ENCODE measurements around the gene ATAT1. TPM values are rescaled to one million over a fixed set of nuclear protein-coding genes. Genes with fewer than 3 reads are reported as not detected.
A peak's percentile ranks its signal among the peaks of the same experiment; 100 is the strongest.
"Not testable (repeated sequence)": the region's sequence is repeated elsewhere in the genome, so short reads cannot be mapped to it uniquely, and the experiment has no call there.

ATAT1 gene
- total RNA-seq, 1 experiment from 2014 or later: 13.1 TPM

DNA sequence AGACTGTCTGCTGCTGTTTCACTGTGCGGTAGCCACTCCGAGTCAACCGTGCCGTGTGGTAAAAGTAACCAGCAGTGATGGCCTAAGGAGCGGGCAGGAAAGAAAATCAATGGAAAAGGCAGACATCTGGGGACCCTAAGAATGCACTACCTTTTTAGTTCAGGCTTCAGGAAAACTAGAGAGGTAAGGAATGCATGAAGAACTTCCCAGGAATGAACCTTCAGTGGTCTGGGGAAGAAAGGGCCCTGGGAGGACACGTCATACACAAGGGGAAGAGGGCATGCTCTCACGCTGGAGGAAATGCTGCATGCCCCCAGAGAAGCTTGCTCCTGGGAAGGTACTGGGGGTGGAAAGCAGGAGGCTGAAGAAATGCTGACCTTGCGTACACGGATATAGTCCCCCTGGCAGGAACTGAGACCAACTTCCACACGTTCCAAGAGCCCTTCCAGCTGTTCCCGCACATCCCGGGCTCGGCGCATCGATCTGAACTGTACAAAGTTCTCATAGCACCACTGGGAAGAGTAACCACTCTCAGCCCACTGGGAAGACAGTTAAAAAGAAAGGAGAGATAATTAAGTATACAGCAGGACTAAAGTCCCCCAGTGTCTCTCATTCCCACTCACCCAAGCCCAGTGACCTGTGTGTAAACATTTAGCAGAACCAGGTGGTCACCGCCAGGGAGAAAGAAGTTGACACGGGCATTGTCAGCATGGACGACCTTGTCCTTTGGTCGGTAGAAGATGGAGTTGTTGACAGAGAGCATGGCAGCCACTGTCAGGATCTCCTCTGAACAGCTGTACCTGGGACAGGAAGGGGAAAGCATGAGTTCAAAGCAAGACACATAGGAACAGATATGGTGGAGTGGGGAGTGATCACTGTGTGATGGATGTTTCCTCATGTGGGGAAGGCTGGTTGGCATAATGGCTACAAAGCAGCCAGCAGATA is 28.4 kb downstream of the ATAT1 start:
- H3K4me3 ChIP-seq (ENCODE audit: insufficient read depth, low read depth, low read length): no peak overlapping the region
- DNase-seq: no peak
- no peaks in the 10 kb centered on the region for H3K27me3 ChIP-seq (ENCODE audit: control insufficient read depth, insufficient read depth, low read length)
- H3K36me3 ChIP-seq (replicated peaks; ENCODE audit: control insufficient read depth, insufficient read depth, low read length): peaks cover 46% of the 10 kb centered on the region

DNA sequence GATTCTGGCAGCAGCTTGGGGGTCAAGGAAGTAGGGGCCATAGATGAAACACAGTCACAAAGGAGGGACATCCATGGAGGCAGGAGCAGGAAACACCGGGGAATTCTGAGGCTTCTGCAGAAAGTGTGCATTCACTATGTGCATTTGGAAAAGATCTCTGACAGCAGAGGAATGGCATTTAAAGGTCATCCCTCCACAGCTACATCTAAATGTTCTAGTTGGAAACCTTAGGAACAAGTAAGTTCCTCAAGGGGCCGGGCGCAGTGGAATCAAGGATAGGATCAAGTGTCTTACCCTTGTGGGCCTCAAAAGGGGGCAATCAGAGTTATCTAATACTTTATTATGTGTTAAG is 29.0 kb downstream of the ATAT1 start:
- Histone ChIP-seq H3K27me3 (ENCODE audit: control insufficient read depth, insufficient read depth, low read length) (no peaks in the 10 kb centered on the region), H3K36me3 (replicated peaks; ENCODE audit: control insufficient read depth, insufficient read depth, low read length) (peaks cover 49% of the 10 kb centered on the region), H3K4me3 (ENCODE audit: insufficient read depth, low read depth, low read length) (no peak overlapping the region)
- no peak for DNase-seq

DNA sequence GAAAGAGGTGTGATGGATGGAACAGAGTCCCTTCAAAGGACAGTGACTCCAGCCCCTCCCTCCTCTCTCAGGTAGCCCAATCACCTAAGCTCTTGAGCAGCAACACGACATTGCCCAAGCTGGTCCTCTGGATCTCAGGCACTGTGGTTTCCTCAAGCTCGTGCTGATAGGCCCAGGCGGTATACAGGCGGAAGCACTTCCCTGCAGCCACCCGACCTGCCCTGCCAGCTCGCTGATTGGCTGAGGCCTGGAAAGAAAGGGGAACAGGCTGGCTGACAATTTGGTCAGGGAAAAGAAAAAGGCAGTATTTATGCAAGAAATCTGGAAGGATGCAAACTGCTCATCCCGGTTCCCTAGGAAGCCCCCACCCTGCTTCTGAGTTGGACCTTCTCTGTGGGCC is 29.8 kb downstream of the ATAT1 start:
- Histone ChIP-seq H3K27me3 (ENCODE audit: control insufficient read depth, insufficient read depth, low read length) (no peaks in the 10 kb centered on the region), H3K36me3 (replicated peaks; ENCODE audit: control insufficient read depth, insufficient read depth, low read length) (peaks cover 48% of the 10 kb centered on the region), H3K4me3 (ENCODE audit: insufficient read depth, low read depth, low read length) (no peak overlapping the region)
- no peak for DNase-seq

DNA sequence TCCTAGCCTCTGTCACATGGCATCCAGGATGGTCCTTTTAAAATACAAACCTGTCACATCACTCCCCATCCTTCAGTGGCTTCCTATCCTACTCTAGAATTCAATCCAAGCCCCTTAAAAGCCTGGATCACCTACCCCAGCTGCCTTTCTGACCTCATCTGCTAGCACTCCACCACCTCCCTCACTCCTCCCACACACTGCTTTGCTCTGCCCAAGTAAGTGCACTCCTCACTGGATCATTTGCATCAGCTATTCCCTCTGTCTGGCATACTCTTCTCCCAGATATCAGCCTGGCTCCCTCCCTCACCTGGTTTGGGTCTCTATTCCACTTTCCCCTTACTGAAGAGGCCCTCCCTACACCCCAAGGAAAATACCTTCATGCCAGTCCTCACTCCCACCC is 30.8 kb downstream of the ATAT1 start:
- no peaks in the 10 kb centered on the region for H3K27me3 ChIP-seq (ENCODE audit: control insufficient read depth, insufficient read depth, low read length)
- no peak overlapping the region for H3K4me3 ChIP-seq (ENCODE audit: insufficient read depth, low read depth, low read length)
- DNase-seq: no peak
- peaks cover 55% of the 10 kb centered on the region for H3K36me3 ChIP-seq (replicated peaks; ENCODE audit: control insufficient read depth, insufficient read depth, low read length)

DNA sequence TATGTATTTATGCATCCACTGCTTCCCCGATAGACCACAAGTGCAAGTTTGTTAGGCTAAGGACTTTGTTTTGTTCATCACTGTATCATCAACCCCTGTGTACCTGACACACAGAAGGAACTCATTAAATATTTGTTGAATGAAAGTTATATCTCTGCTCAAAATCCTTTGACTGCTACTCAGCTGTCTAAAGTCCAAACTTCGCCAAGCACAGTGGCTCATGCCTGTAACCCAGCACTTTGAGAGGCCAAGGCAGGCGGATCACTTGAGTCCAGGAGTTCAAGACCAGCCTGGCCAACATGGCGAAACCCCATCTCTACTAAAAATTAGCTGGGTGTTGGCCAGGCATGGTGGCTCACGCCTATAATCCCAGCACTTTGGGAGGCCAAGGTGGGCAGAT is 31.2 kb downstream of the ATAT1 start:
- peaks cover 52% of the 10 kb centered on the region for H3K36me3 ChIP-seq (replicated peaks; ENCODE audit: control insufficient read depth, insufficient read depth, low read length)
- H3K27me3 ChIP-seq (ENCODE audit: control insufficient read depth, insufficient read depth, low read length); DNase-seq; H3K4me3 ChIP-seq (ENCODE audit: insufficient read depth, low read depth, low read length): not testable (repeated sequence)

DNA sequence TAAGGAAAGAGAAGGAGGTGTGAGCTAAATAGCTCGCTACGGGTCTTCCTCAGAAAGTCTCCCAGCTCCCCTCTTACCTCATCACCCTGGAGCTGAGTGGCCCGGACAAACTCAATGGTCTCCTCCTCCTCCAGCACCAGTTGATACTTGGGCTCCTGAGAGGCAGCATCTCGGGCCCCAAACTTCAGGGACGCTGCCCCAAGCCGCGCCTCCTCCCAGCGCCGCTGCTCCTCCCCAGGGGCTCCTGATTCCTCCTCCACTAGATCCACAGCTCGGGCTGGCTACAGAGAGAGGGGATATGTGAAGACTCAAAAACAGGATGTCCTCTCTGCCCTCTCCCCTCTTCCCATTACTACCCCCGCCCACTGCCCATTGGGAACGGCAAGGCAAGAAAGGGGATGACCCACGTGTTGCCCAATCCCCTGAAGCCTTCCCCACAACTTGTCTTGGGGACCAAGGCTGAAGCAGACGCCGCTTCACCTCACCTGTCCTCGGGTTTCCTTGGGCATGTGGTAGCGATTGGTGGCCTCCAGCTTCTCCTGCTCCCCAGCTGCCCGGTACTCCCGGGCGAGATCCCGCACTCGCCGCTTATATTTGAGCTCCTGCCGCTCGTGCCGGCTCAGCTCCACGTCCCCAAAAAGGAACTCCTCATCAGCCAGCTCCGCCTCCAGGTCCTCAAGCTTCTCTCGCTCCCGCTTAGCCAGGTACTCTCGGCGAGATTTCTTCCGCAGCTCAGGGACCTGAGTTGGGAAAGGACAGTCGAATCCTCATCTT is 38.5 kb downstream of the ATAT1 start:
- peaks cover 38% of the 10 kb centered on the region for H3K36me3 ChIP-seq (replicated peaks; ENCODE audit: control insufficient read depth, insufficient read depth, low read length)
- DNase-seq: no peak
- H3K27me3 ChIP-seq (ENCODE audit: control insufficient read depth, insufficient read depth, low read length): no peaks in the 10 kb centered on the region
- no peak overlapping the region for H3K4me3 ChIP-seq (ENCODE audit: insufficient read depth, low read depth, low read length)

DNA sequence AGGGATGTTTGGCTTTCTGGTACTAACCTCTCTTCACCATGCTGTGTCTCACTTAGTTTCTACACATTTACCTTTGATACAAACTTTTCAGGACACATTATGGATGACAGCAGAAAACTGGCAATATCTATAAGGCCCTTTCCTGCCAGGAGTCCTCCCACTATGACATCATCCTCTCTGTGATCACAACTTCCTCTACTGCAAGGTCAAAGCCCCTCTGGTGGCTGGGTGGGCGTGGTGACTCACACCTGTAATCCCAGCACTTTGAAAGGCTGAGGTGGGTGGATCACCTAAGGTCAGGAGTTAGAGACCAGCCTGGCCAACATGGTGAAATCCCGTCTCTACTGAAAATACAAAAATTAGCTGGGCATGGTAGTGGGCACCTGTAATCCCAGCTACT is 39.6 kb downstream of the ATAT1 start:
- not testable (repeated sequence) for H3K4me3 ChIP-seq (ENCODE audit: insufficient read depth, low read depth, low read length); DNase-seq; H3K27me3 ChIP-seq (ENCODE audit: control insufficient read depth, insufficient read depth, low read length)
- H3K36me3 ChIP-seq (replicated peaks; ENCODE audit: control insufficient read depth, insufficient read depth, low read length): peaks cover 41% of the 10 kb centered on the region

DNA sequence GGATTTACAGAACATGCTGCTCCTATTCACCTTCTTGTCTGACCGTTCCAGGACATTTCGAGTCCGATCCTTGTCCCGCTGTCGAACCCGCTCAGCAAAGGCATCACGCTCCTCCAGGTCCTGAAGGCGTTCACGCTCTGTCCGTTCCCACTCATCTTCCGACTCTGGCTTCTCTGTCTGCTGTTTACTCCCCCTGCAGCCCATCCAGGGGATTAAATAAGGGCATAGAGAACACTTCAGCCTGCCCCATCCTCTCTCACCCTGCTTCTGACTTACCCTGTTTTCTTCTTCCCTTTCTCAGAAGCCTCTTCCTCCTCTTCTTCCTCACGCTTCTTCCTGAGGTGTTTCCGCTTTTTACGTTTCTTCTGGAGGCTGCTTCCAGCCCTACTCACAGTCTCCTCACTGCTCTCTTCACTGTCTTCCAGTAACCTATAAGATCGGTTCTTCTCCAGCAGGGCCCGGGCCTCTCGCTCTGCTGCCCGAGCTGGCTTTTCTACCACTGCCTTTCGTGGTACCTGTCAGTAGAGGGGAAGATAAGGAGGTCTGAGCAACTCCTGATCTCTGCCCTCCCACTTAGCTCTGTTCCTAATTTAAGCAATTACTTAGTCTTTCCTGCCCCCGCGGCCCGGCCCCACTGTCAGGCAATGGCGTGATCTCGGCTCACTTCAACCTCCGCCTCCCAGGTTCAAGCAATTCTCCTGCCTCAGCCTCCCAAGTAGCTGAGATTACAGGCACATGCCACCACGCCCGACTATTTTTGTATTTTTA is 44.3 kb downstream of the ATAT1 start:
- DNase-seq: peak; percentile 66
- Histone ChIP-seq H3K36me3 (replicated peaks; ENCODE audit: control insufficient read depth, insufficient read depth, low read length) (peaks cover 13% of the 10 kb centered on the region), H3K27me3 (ENCODE audit: control insufficient read depth, insufficient read depth, low read length) (no peaks in the 10 kb centered on the region), H3K4me3 (ENCODE audit: insufficient read depth, low read depth, low read length) (no peak overlapping the region)

DNA sequence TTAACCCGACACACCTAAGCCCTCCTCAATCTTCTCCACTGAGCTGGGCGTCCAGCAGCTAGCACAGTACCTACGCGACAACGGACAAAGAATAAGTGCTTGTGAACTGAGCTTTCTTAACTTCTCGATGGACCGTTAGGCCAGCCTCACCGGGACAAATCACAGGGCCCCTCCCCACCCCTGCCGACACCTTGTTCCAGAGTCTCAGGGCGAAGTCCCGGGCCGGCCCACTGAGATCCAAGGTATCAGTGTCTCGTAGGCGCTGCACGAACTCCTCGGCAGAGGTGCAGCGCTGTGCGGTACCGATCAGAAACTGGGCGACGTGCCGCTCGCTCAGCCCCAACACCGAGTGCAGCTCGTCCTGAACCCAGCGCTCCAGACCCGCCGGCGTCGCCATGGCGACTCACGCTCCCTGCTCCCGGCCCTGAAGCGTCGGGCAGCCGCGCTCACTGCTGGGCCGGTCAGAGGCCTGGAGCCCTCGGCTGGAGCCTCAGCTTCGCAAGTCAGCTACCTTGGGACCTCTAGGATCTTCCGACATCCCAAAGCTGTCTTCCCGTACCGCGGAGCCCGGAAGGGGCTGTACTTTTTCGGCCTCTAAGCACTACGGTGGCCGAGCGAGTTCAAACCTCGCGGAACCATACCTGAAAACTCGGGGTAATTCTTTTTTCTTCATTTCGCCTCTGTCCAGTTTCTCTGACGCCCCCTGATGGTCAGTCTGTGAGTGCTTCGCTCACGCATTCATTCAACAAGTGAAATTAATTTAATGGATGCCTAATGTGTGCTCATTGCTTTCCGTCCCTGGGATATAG is 46.0 kb downstream of the ATAT1 start, which contains the start of gene DHX16:
TSS of gene DHX16 (minus strand) at position 562 of the 809 bp plus-strand sequence. CDS start at position 397, 165 bp downstream.
- no peaks in the 10 kb centered on the region for H3K27me3 ChIP-seq (ENCODE audit: control insufficient read depth, insufficient read depth, low read length)
- H3K36me3 ChIP-seq (replicated peaks; ENCODE audit: control insufficient read depth, insufficient read depth, low read length): peaks cover 17% of the 10 kb centered on the region
- peak; percentile 94 for DNase-seq
- H3K4me3 ChIP-seq (ENCODE audit: insufficient read depth, low read depth, low read length): peak within 1 kb of the TSS; percentile 89

DNA sequence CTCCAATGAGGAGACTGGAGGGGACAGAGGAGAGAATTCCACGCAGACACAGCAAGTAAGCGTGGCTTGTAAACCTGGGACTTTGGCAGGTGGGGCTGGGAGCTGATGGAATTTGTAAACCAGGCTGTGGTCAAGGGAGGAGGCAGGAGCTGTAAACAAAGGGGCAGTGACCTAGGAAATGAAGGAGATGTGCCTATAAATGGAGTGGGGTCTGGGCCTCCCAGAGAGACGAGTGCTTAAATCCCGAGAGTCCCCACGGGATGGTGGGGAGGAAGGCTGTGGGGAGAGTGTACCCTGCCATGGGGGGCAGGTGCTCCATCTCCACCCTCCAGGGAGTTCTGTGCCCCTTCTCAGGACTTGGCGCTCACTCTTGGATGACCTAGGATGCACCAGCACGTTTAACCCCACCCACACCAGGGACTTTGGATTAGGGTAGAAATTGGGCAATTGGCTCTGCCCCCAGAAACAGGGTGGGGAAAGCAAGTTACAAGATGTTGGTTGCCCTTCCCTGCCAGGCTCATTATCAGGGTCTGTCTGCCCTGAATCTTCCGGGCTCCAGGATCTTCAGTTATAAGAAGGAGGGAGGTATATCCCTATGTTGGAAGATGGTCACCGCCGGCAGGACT is 50.1 kb downstream of the ATAT1 start:
- peaks cover 9% of the 10 kb centered on the region for H3K36me3 ChIP-seq (replicated peaks; ENCODE audit: control insufficient read depth, insufficient read depth, low read length)
- H3K4me3 ChIP-seq (ENCODE audit: insufficient read depth, low read depth, low read length): no peak overlapping the region
- no peak for DNase-seq
- no peaks in the 10 kb centered on the region for H3K27me3 ChIP-seq (ENCODE audit: control insufficient read depth, insufficient read depth, low read length)

DNA sequence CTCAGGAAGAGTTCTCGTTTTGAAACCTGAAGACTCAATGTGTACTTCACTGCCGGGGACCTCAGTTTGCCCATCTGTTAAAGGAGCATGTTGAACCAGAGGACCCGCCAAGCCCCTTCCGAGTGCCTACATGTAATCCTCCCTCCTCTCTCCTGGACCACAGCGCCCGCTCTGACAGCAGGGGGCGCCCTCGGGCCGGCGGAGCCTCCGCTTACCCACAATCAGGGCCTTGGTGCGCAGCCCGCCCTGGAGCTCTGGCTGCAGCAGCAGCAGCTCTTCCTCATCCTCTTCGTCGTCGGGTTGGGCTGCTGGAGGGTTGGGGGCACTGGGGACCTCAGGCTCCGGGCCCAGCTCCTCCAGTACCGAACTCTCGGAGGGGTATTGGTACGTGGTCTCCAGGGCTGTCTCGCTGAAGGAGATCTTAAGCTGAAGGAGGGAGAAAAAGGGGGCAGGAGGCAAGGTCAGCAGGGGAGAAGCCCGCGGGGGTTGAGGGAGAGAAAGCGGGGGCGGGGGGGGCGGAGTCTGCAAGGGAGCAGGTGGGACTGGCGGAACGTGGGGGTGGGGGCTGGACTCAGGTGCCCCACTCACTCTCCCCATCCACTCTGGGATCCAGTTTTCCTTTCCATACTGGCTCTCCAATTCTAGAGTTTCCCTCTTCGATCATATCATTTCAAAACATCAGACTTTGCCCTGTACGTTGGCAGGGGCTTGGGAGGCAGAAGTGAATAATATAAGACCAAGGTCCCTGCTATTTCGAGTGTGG is 52.5 kb downstream of the ATAT1 start:
- H3K36me3 ChIP-seq (replicated peaks; ENCODE audit: control insufficient read depth, insufficient read depth, low read length): peaks cover 9% of the 10 kb centered on the region
- no peak overlapping the region for H3K4me3 ChIP-seq (ENCODE audit: insufficient read depth, low read depth, low read length)

DNA sequence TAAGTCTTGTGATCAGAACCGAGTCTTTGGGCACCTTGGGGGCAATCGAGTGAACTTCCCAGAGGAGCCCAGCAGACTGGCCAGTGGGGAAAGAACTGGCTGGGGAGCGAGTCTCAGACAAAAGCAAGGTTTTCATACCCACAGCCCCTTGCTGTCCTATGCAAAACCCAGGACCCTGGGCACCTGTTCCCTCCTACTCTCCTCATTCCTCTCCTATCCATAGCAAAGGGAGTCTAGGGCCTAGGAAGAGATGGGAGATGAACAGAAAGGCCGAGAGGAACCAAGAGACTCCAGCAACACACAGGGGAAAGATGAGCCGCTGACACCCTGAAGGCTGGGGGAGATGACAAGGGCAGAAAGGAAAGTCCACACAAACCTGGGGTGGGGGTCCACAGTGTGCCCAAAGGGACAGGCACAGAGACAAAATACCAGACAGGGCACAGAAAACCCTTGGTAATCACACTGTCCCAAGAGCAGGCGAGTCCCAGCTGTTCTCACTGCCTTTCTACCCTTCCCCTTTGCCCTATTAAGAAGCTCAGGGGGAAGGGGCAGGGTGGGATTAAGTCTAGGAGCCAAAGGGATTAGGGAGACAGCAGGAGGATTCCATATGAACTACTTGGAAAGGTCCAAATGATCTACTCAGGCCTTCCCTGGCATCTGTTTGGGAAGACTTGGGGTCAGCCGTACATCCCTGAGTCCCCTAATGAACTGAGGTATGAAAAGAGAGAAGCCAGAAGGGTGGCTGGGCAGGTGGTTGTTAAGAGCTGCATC is 53.3 kb downstream of the ATAT1 start:
- DNase-seq: no peak
- peaks cover 9% of the 10 kb centered on the region for H3K36me3 ChIP-seq (replicated peaks; ENCODE audit: control insufficient read depth, insufficient read depth, low read length)
- no peak overlapping the region for H3K4me3 ChIP-seq (ENCODE audit: insufficient read depth, low read depth, low read length)
- H3K27me3 ChIP-seq (ENCODE audit: control insufficient read depth, insufficient read depth, low read length): no peaks in the 10 kb centered on the region

More for the DNA sequence above, 52.5 kb downstream of the ATAT1 start:
- peak; percentile 97 for DNase-seq
- H3K27me3 ChIP-seq (ENCODE audit: control insufficient read depth, insufficient read depth, low read length): no peaks in the 10 kb centered on the region

Measured in H7 (cell line).